Left ventricle myocardium superior (tissue), 1 donor: Measurements from ENCODE around the gene KMT2A. TPM values are rescaled to one million over a fixed set of nuclear protein-coding genes. Genes with fewer than 3 reads are reported as not detected.
"Not testable (repeated sequence)": the region's sequence is repeated elsewhere in the genome, so short reads cannot be mapped to it uniquely, and the experiment has no call there.

ENCODE experiments used
- ATAC-seq: fragments of 200-7000 bp; cut with Tn5 transposase; one replicate; pipeline ENCODE4 v1.9.1; 2020; ENCODE audit warnings: mild to moderate bottlenecking, moderate library complexity
- DNase-seq: peaks from one replicate; pipeline ENCODE4 v3.0.0-alpha.2; 2020
- intact Hi-C: fragments of 100-400 bp; cut with micrococcal nuclease; formaldehyde crosslinking; loops from one replicate; pipeline ENCODE4 v1.11.0; 2022
- long read RNA-seq: library from polyadenylated mRNA; unstranded; transcript quantifications from one replicate; pipeline ENCODE4 v2.0.0, GENCODE V29; 2021
- total RNA-seq: library from RNA; stranded (reverse); fragmentation: NEBNext Ultra II Directional; extraction: Animal tissue kit (Norgen Biotek cat#: 25700); gene quantifications from one replicate; pipeline ENCODE4 v1.2.1, GENCODE V29; 2021
- donor health status: DM: no; HTN: yes; CAD: no; lungs with severe emphysema.

The KMT2A gene
- 21.1 TPM for total RNA-seq
- long read RNA-seq, partial matches to known transcripts, result 6 of 11 reads
- long read RNA-seq, other reads (novel, unspliced or antisense), result 5 of 11 reads

GRCh38 chr11:118435893-118436624, at the start of gene KMT2A:
KMT2A (plus strand) TSS chr11:118436492; CDS start chr11:118436513, 21 bp downstream.
- peak; percentile 89 for ATAC-seq
- peak; percentile 99 for DNase-seq
- intact Hi-C loops, result no loop called here

DNA sequence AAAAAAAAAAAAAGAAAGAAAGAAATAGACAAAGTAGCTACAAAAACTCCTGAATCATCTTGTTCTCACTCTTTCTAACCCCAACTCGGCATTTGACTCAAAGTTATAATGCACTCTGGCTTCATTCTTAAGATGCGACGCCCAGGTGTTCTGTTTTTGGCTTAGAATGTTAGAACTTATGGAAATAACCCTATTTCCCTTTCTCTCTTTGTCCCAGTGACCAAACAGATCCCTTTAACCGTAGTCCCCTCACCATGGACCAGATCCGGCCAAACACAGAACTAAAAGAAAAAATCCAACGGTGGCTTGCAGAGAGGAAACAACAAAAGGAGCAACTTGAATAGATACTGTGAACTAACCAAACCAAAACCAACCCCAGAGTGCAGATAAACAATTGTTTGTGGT, 40.2 kb upstream of the KMT2A start:
- intact Hi-C loops, result loop anchor here (5.0 kb wide), 1 partner anchor 91 kb away; no protein-coding TSS in a partner anchor
- no peak for ATAC-seq
- DNase-seq, result no peak

GRCh38 chr11:118397448-118397847, 38.8 kb upstream of the KMT2A start:
- no peak for ATAC-seq
- intact Hi-C loops, result loop anchor here (5.0 kb wide), 1 partner anchor 90 kb away; no protein-coding TSS in a partner anchor
- no peak for DNase-seq

- ATAC-seq (no peak), DNase-seq (no peak)
- intact Hi-C loops, result loop anchor here (5.0 kb wide), 1 partner anchor 88 kb away; no protein-coding TSS in a partner anchor
These were observed 37.3 kb upstream of the KMT2A start for GRCh38 chr11:118398791-118399559.

GRCh38 chr11:118401151-118401879, 35.0 kb upstream of the KMT2A start, which contains the start of gene ATP5MG:
ATP5MG (plus strand) TSS chr11:118401606; CDS start chr11:118401666, 60 bp downstream.
- DNase-seq, result peak; percentile 95
- intact Hi-C loops, result no loop called here

GRCh38 chr11:118401880-118402590, 34.3 kb upstream of the KMT2A start:
- intact Hi-C loops, result no loop called here
- peak; percentile 24 for ATAC-seq

More at GRCh38 chr11:118401151-118401879, 35.0 kb upstream of the KMT2A start, which contains the start of gene ATP5MG:
- peak; percentile 89 for ATAC-seq

DNA sequence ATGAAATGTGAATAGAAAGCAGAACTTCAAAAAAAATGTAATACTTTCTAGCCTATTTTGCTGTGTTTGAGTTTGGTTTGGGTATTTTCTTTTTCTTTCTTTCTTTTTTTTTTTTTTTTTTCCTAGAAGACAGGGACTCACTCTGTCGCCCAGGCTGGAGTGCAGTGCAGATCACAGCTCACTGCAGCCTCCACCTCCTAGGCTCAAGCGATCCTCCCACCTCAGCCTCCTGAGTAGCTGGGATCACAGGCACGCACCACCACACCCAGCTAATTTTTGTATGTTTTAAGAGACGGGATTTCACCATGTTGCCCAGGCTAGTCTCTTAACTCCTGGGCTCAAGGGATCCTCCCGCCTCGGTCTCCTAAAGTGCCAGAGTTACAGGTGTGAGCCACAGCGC, 33.7 kb upstream of the KMT2A start:
- ATAC-seq, intact Hi-C loops: not testable (repeated sequence)

More at GRCh38 chr11:118401880-118402590, 34.3 kb upstream of the KMT2A start:
- no peak for DNase-seq

DNA sequence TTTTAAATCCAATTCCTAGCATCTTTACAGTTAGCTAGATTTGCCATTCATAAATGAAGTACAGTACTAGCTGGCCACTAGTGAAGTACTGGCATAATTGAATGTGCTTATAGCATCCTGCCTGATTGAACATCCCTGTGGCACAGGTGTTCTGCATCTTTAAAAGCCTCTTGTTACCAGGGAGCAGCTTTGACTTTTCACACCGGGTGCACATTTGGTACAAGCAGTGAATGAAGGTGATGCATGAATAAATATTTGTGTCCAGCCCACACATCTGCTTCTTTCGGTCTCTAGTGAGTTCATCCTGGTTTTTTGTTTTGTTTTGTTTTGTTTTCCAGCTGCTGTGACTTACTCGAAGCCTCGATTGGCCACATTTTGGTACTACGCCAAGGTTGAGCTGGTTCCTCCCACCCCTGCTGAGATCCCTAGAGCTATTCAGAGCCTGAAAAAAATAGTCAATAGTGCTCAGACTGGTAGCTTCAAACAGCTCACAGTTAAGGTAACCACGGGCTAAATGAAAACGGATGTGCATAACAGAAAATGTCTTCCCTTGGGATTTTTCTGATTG, 29.6 kb upstream of the KMT2A start:
- ATAC-seq (peak; percentile 22), DNase-seq (no peak)
- intact Hi-C loops, result no loop called here

More for the DNA sequence above, 33.7 kb upstream of the KMT2A start:
- DNase-seq, result not testable (repeated sequence)

DNA sequence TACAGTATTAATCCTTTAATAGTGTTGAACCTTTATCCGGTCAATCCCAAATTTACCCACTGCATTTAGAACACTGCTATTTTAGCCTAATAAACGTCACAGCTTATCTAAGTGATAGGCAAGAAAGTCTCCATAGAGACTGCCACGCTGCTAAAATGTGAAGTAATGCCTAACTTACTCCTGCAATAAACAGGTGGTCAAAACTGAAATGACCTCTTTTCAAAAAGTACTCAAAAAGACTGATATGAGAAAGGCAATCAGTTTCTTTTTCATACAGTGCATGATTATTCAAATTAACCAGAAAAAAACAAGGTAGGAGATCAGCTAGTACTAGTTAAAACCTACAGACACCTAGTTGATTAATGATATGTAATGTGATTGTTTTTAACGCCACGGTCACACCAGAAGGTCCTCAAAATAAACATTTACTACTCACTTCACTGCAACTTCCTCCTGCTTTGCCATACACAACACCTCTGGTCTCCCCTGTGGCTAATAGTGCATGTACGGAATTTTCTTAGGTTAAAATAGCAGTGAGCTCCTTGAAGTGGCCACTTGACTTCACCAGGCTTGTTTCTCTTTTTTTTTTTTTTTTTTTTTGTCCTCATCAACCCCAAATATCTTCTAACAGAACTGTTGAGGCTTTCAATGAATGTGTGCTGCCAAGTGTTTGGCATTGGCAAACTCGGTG, 26.1 kb upstream of the KMT2A start:
- intact Hi-C loops, result no loop called here
- ATAC-seq, result peak; percentile 63
- DNase-seq, result no peak

GRCh38 chr11:118411530-118411929, 24.8 kb upstream of the KMT2A start:
- intact Hi-C loops, result no loop called here
- DNase-seq (no peak), ATAC-seq (no peak)

DNA sequence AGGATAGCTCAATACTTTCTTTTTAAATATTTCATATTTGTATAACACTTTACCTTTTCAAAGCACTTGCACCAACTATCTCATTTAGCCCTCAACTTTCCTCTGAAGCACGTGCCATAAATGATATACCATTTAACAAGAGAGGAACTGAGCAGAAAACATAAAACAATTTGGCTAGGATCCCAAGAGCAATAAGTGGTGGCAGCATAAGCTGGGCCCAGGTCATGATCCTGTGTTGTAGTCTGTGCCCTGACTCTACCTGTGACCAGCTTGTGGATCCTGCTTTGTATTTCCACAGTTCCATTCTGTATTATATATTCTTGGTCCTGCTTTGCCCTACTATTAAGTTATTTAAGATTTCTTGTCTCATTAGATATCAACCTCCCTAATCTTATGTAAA, 23.4 kb upstream of the KMT2A start:
- intact Hi-C loops, result no loop called here
- ATAC-seq (no peak), DNase-seq (no peak)

DNA sequence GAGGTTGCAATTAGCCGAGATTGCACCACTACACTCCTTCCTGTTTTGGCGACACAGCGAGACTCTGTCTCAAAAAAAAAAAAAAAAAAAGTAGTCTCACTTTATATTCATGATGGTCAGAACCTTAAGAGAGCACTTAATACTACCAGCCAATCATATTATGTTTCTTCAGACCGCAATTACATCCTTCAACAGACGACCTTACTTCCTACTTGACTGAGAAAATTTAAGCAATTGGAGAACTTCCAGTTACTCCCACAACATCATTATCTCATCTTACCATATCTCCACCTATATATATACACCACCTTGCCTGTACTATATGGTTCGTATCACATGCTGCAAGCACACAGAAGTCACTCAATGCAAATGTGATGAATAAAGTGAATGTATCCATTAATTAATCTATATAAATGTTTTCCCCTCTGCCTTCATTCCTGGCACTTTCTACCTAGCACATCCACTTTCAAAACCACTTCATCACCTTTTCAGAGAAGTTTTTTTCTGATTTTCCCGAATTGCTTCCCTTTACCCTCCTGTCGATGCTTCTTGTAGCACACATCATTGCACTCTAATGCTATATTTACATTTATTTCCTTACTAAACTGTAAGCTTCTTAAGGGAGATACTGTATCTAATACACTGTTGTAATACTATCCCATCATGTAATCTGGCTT, 21.1 kb upstream of the KMT2A start:
- ATAC-seq, result no peak
- DNase-seq, result no peak
- intact Hi-C loops, result no loop called here

GRCh38 chr11:118415739-118416068, 20.6 kb upstream of the KMT2A start:
- intact Hi-C loops, result no loop called here
- ATAC-seq, result peak; percentile 72
- no peak for DNase-seq

DNA sequence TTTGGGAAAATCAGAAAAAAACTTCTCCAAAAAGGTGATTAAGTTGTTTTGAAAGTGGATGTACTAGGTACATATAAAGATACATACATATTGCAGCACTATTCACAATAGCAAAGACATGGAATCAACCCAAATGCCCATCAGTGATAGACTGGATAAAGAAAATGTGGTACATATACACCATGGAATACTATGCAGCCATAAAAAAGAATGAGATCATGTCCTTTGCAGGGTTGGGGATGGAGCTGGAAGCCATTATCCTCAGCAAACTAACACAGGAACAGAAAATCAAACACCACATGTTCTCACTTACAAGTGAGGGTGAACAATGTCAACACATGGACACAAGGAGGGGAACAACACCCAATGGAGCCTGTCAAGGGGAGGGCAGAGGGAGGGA, 19.4 kb upstream of the KMT2A start:
- ATAC-seq, intact Hi-C loops, DNase-seq: not testable (repeated sequence)

DNA sequence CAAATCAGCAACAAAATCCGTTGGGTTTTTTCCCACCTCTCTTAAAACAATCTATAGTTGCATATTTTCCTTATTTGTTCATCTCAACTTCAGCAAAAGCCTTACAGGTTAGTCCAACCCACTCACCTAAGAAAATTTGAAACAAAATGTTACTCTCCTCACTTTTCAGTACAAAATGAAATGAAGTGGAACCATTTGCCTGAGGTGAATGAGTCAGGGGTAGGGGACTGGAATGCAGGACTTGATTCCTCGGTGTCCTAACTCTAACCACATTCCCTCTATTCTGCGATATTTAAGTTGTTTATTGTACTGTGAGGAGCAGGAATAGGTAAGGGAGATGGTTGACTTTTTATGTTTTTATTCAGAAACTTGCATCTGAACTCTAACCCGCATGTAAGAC, 18.5 kb upstream of the KMT2A start:
- DNase-seq (no peak), ATAC-seq (no peak)
- intact Hi-C loops, result no loop called here

DNA sequence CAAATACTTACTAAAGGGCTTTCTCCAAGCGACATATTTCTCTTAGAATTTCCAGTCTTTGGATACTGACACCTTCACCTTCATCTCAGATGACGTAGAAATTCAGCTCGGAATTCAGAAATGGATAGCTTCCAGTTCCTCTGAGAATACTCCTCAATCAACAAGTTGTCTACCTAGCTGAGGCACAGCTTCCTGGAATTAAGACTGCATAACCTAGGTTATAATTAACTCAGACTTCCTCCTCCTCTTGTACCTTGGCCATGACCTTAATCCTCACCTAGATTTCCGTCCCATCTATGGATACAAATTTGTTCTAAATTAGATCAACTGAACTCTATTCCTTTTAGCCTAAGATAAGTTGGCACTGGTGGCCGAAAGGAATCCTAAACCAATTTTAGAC, 17.5 kb upstream of the KMT2A start:
- no peak for ATAC-seq
- intact Hi-C loops, result no loop called here

GRCh38 chr11:118427707-118428106, 8.6 kb upstream of the KMT2A start:
- intact Hi-C loops, result no loop called here
- DNase-seq (no peak), ATAC-seq (no peak)

More for the DNA sequence above, 17.5 kb upstream of the KMT2A start:
- DNase-seq, result no peak
